WTC11 (cell line): Measurements from ENCODE around the gene FGD5. TPM values are rescaled to one million over a fixed set of nuclear protein-coding genes. Genes with fewer than 3 reads are reported as not detected.

Source experiments
- ATAC-seq: fragments of 200-7000 bp; cut with Tn5 transposase; 2 replicates; pipeline ENCODE4 v1.10.0; 2021; ENCODE audit warnings: mild to moderate bottlenecking, moderate library complexity
- CTCF ChIA-PET: fragments of 300-600 bp; sonication (Branson Sonifier 250); formaldehyde crosslinking; loops from one replicate; lab custom pipeline; 2021; ENCODE audit warnings: antibody characterized with exemption; lab: Charles Lee
- POLR2A ChIA-PET: fragments of 350-600 bp; sonication (Branson Sonifier 250); formaldehyde crosslinking; loops from one replicate; lab custom pipeline; 2021; ENCODE audit warnings: antibody characterized with exemption; lab: Charles Lee
- DNase-seq: peaks from one replicate; pipeline ENCODE4 v3.0.0; 2021; ENCODE audit warnings: low spot score
- H3K27ac Mint-ChIP-seq: 2 replicates; pipeline ENCODE4 v1.8.0; 2021; ENCODE audit warnings: mixed read lengths
- H3K27me3 Mint-ChIP-seq: 2 replicates; pipeline ENCODE4 v1.8.0; 2021; ENCODE audit warnings: low read depth, mild to moderate bottlenecking, moderate library complexity, mixed read lengths
- H3K36me3 Mint-ChIP-seq: 2 replicates; pipeline ENCODE4 v1.8.0; 2021; ENCODE audit warnings: mixed read lengths
- H3K4me1 Mint-ChIP-seq: 2 replicates; pipeline ENCODE4 v1.8.0; 2022; ENCODE audit warnings: mixed read lengths
- H3K4me3 Mint-ChIP-seq: 2 replicates; pipeline ENCODE4 v1.8.0; 2021; ENCODE audit warnings: mild to moderate bottlenecking, moderate library complexity, mixed read lengths
- H3K9me3 Mint-ChIP-seq: 2 replicates; pipeline ENCODE4 v1.8.0; 2021; ENCODE audit warnings: mixed read lengths
- CDX4 ChIP-seq: fragments of 250-450 bp; sonication (Bioruptor Pico); IDR thresholded peaks from 2 replicates; pipeline ENCODE4 v1.9.0; 2021; ENCODE audit warnings: moderate library complexity, mild to moderate bottlenecking, inconsistent platforms, borderline replicate concordance
- FOXP4 ChIP-seq: sonication (generic); formaldehyde crosslinking; IDR thresholded peaks from 2 replicates; pipeline ENCODE4 v1.8.0; 2022; ENCODE audit warnings: mild to moderate bottlenecking, missing genetic modification reagents
- GABPB1 ChIP-seq: sonication (generic); formaldehyde crosslinking; IDR thresholded peaks from 2 replicates; pipeline ENCODE4 v1.8.1; 2023; ENCODE audit warnings: mild to moderate bottlenecking, missing genetic modification reagents
- GTF2I ChIP-seq: fragments of 250-450 bp; sonication (Bioruptor Pico); conservative IDR thresholded peaks from 2 replicates; pipeline ENCODE4 v1.4.0; 2021; ENCODE audit warnings: mild to moderate bottlenecking
- KAT7 ChIP-seq: sonication (generic); formaldehyde crosslinking; IDR thresholded peaks from 2 replicates; pipeline ENCODE4 v1.8.1; 2023; ENCODE audit warnings: missing genetic modification reagents, mild to moderate bottlenecking, borderline replicate concordance
- MXD4 ChIP-seq: fragments of 250-450 bp; sonication (Bioruptor Pico); IDR thresholded peaks from 2 replicates; pipeline ENCODE4 v1.8.0; 2021; ENCODE audit warnings: mild to moderate bottlenecking, moderate library complexity, borderline replicate concordance
- NFYB ChIP-seq: sonication (generic); formaldehyde crosslinking; conservative IDR thresholded peaks from 2 replicates; pipeline ENCODE4 v1.8.0; 2022; ENCODE audit warnings: low read depth, missing genetic modification reagents
- NR1H2 ChIP-seq: sonication (generic); formaldehyde crosslinking; IDR thresholded peaks from 2 replicates; pipeline ENCODE4 v1.9.0; 2021; ENCODE audit warnings: mild to moderate bottlenecking, moderate library complexity, missing genetic modification reagents
- SMAD3 ChIP-seq: sonication (generic); formaldehyde crosslinking; IDR thresholded peaks from 2 replicates; pipeline ENCODE4 v1.8.0; 2022; ENCODE audit warnings: missing genetic modification reagents, mild to moderate bottlenecking, borderline replicate concordance
- SOX15 ChIP-seq: fragments of 250-450 bp; sonication (Bioruptor Pico); IDR thresholded peaks from 2 replicates; pipeline ENCODE4 v1.9.0; 2021; ENCODE audit warnings: mild to moderate bottlenecking
- STAT6 ChIP-seq: sonication (generic); formaldehyde crosslinking; conservative IDR thresholded peaks from 2 replicates; pipeline ENCODE4 v1.8.1; 2023; ENCODE audit warnings: mild to moderate bottlenecking, low read depth, missing genetic modification reagents, moderate library complexity
- ZNF396 ChIP-seq: fragments of 250-450 bp; sonication (Bioruptor Pico); IDR thresholded peaks from 2 replicates; pipeline ENCODE4 v1.8.0; 2021; ENCODE audit warnings: mild to moderate bottlenecking, moderate library complexity, borderline replicate concordance
- ZNF532 ChIP-seq: fragments of 250-450 bp; sonication (Bioruptor Pico); IDR thresholded peaks from 2 replicates; pipeline ENCODE4 v1.9.0; 2021; ENCODE audit warnings: mild to moderate bottlenecking, borderline replicate concordance
- total RNA-seq: library from RNA; stranded (reverse); gene quantifications from 3 replicates; pipeline ENCODE4 v1.2.3, GENCODE V29; 2021

The FGD5 gene
- total RNA-seq, 1 experiment from 2014 or later = 18.3 TPM

GRCh38 chr3:14871456-14872200 lies 52.9 kb downstream of the FGD5 start (continued):
- TF ChIP-seq KAT7 (CRISPR knock-in tag) = no peak
- TF ChIP-seq FOXP4 (CRISPR knock-in tag) = no peak

- H3K4me1 Mint-ChIP-seq = no peaks in the 10 kb centered on the region
- CTCF ChIA-PET = interaction anchor here (1.0 kb wide), 1 partner anchor 9 kb away, joined by 4 read pairs; no protein-coding TSS in a partner anchor
- no peak overlapping the region for H3K27ac Mint-ChIP-seq
- H3K9me3 Mint-ChIP-seq = no peaks in the 10 kb centered on the region
- TF ChIP-seq CDX4 (CRISPR knock-in tag) (no peak), SOX15 (CRISPR knock-in tag) (no peak), MXD4 (CRISPR knock-in tag) (no peak), GABPB1 (CRISPR knock-in tag) (no peak), NFYB (CRISPR knock-in tag) (no peak), ZNF532 (CRISPR knock-in tag) (no peak), SMAD3 (no peak)
- TF ChIP-seq, all 79 proteins: peak for 0
- no peak for ATAC-seq
- Mint-ChIP-seq H3K36me3 (no peaks in the 10 kb centered on the region), H3K27me3 (no peaks in the 10 kb centered on the region), H3K4me3 (no peak overlapping the region)
- POLR2A ChIA-PET = no interaction called here
- no peak for DNase-seq
Observed at GRCh38 chr3:14872706-14873105, 53.9 kb downstream of the FGD5 start.

- DNase-seq (no peak), ATAC-seq (no peak)
- TF ChIP-seq KAT7 (CRISPR knock-in tag) (no peak), NR1H2 (CRISPR knock-in tag) (no peak), STAT6 (no peak), ZNF396 (CRISPR knock-in tag) (no peak), GABPB1 (CRISPR knock-in tag) (no peak), GTF2I (CRISPR knock-in tag) (no peak)
- CTCF ChIA-PET = interaction anchor here (0.6 to 2.8 kb wide), 3 partner anchors 11 to 1403 kb away, joined by 4 to 17 read pairs (median 6); no protein-coding TSS in a partner anchor
- Mint-ChIP-seq H3K4me1 (peaks cover 10% of the 10 kb centered on the region), H3K36me3 (no peaks in the 10 kb centered on the region), H3K4me3 (no peak overlapping the region), H3K27ac (no peak overlapping the region), H3K27me3 (no peaks in the 10 kb centered on the region), H3K9me3 (no peaks in the 10 kb centered on the region)
- POLR2A ChIA-PET = interaction anchor here (1.2 kb wide), 1 partner anchor 12 kb away, joined by 4 read pairs; no protein-coding TSS in a partner anchor
Observed at GRCh38 chr3:14874784-14875183, 56.0 kb downstream of the FGD5 start.
